Liver (tissue), 3 donors: ENCODE data around the gene FAM227B.

ENCODE experiments used
- HNF4G ChIP-seq: IDR thresholded peaks from 2 replicates; pipeline ENCODE4 v1.6.1; 2016; ENCODE audit warnings: antibody characterized with exemption
- SP1 ChIP-seq: IDR thresholded peaks from 2 replicates; pipeline ENCODE4 v1.6.1; 2018; ENCODE audit warnings: antibody characterized with exemption, mild to moderate bottlenecking
- YY1 ChIP-seq: IDR thresholded peaks from 2 replicates; pipeline ENCODE4 v1.6.1; 2016; ENCODE audit warnings: antibody characterized with exemption, mild to moderate bottlenecking
- TF ChIP-seq, protein P1 (sequence below): fragments of 150-350 bp; IDR thresholded peaks from 2 replicates; pipeline ENCODE4 v1.5.1; 2017; ENCODE audit warnings: improper control_type of control experiment, low read depth, low read length; ENCODE audit not compliant: missing input control
- donor health status: healthy.
- donor health status: healthy.

DNA sequence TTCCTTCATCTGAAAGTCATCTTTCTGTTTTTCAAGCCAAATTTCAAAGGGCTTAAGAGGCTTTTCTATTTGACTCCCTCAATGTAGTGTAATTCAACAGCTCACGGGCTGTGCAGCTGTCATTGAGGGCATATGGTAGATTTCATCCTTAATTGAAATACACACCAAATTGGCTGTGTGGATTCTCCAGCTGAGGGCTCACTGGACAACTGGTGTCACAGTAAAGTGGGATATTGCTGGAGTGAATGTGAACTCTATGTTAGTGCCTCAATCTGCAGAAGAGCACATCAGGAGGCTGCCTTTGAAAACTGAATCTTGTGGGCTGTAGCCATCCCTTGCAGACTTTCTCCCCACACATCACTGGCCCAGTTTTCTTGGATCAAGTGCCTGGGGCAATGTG lies 330.4 kb downstream of the FAM227B start:
- TF ChIP-seq, protein P1, sequence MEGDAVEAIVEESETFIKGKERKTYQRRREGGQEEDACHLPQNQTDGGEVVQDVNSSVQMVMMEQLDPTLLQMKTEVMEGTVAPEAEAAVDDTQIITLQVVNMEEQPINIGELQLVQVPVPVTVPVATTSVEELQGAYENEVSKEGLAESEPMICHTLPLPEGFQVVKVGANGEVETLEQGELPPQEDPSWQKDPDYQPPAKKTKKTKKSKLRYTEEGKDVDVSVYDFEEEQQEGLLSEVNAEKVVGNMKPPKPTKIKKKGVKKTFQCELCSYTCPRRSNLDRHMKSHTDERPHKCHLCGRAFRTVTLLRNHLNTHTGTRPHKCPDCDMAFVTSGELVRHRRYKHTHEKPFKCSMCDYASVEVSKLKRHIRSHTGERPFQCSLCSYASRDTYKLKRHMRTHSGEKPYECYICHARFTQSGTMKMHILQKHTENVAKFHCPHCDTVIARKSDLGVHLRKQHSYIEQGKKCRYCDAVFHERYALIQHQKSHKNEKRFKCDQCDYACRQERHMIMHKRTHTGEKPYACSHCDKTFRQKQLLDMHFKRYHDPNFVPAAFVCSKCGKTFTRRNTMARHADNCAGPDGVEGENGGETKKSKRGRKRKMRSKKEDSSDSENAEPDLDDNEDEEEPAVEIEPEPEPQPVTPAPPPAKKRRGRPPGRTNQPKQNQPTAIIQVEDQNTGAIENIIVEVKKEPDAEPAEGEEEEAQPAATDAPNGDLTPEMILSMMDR: no peak
- no peak for TF ChIP-seq HNF4G
- no peak for TF ChIP-seq YY1
- no peak for TF ChIP-seq SP1
